K562 (cell line): ENCODE results near the gene ZSWIM8.

Source experiments
- RNF2 ChIP-seq: sonication (generic); IDR thresholded peaks from 2 replicates; pipeline ENCODE4 v1.6.1; 2016
- SP1 ChIP-seq: sonication (generic); formaldehyde crosslinking; IDR thresholded peaks from 2 replicates; pipeline ENCODE4 v1.8.1; 2022; ENCODE audit warnings: mild to moderate bottlenecking, missing genetic modification reagents
- STAT5B ChIP-seq: fragments of 250-450 bp; sonication (Bioruptor Pico); IDR thresholded peaks from 2 replicates; pipeline ENCODE4 v1.8.0; 2021; ENCODE audit warnings: mild to moderate bottlenecking, inconsistent platforms
- YY1 ChIP-seq, 3 experiments: IDR thresholded peaks; 2 replicates each; pipeline ENCODE4 v1.6.1; 2011; ENCODE audit warnings: low read length in 2 of 3, mild to moderate bottlenecking in 2 of 3, moderate library complexity in 2 of 3, borderline replicate concordance in 1 of 3, control low read depth in 1 of 3, low read depth in 1 of 3; ENCODE audit not compliant: insufficient read depth in 3 of 3, insufficient replicate concordance in 2 of 3, control insufficient read depth in 1 of 3, insufficient read length in 1 of 3; ENCODE audit errors: extremely low read depth in 1 of 3
- ZNF253 ChIP-seq: fragments of 250-450 bp; sonication (Bioruptor Pico); conservative IDR thresholded peaks from 2 replicates; pipeline ENCODE4 v1.6.1; 2021; ENCODE audit warnings: mild to moderate bottlenecking
- ZNF644 ChIP-seq: fragments of 200-800 bp; sonication (Bioruptor generic); IDR thresholded peaks from 2 replicates; pipeline ENCODE4 v1.6.1; 2016; ENCODE audit warnings: low read depth, missing genetic modification characterization, missing compliant biosample characterization
- ZNF75A ChIP-seq: fragments of 450-650 bp; formaldehyde crosslinking; IDR thresholded peaks from 2 replicates; pipeline ENCODE4 v1.4.0; 2020; ENCODE audit warnings: mild to moderate bottlenecking
- TF ChIP-seq, protein P1 (sequence below): fragments of 450-650 bp; formaldehyde crosslinking; IDR thresholded peaks from 2 replicates; pipeline ENCODE4 v1.4.0; 2022; ENCODE audit warnings: missing genetic modification characterization

DNA sequence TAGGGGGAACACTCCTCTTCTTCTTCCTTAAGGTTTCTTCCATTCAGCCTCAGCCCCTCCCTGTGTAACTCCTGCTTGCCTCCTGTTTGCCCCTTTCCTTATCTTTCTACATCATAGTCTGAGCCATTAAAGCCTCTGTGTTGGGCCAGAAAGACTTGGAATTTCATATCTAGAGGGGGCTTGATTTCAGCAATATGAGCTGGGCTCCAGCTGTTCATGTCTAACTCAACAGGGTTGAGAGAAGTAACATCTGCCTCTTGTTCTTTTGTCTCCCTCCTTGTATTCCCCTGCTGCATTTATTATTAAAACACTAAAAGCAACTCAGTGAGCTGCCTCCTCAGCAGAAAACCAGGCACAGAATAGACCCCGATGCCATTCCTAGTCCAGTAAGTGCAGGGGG is 23.6 kb upstream of the ZSWIM8 start:
- TF ChIP-seq ZNF644 (tag) (no peak), ZNF253 (CRISPR knock-in tag) (no peak), YY1 (IDR thresholded peaks at IDR 0.05; ENCODE audit: borderline replicate concordance in 1 of 3, control insufficient read depth in 1 of 3, extremely low read depth in 1 of 3, insufficient read depth in 3 of 3, insufficient read length in 1 of 3, insufficient replicate concordance in 2 of 3, low read depth in 1 of 3, low read length in 2 of 3) (no peak), STAT5B (CRISPR knock-in tag) (no peak), ZNF75A (CRISPR knock-in tag) (no peak), RNF2 (no peak), SP1 (CRISPR knock-in tag) (no peak)
- TF ChIP-seq, protein P1, sequence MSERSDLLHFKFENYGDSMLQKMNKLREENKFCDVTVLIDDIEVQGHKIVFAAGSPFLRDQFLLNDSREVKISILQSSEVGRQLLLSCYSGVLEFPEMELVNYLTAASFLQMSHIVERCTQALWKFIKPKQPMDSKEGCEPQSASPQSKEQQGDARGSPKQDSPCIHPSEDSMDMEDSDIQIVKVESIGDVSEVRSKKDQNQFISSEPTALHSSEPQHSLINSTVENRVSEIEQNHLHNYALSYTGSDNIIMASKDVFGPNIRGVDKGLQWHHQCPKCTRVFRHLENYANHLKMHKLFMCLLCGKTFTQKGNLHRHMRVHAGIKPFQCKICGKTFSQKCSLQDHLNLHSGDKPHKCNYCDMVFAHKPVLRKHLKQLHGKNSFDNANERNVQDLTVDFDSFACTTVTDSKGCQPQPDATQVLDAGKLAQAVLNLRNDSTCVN (CRISPR knock-in tag), result no peak
